OCI-LY3 (cell line): ENCODE data around the gene ZNF493.

Source experiments
- CTCF ChIP-seq: fragments of 200-600, 300-600 bp; sonication (generic); IDR thresholded peaks from 2 replicates; pipeline ENCODE4 v1.5.1; 2014; ENCODE audit warnings: antibody characterized with exemption, low read length, low read depth
- EZH2phosphoT487 ChIP-seq: fragments of 200-600 bp; shearing (Covaris generic); IDR thresholded peaks from 2 replicates; pipeline ENCODE4 v1.6.1; 2018; ENCODE audit warnings: antibody characterized with exemption, mixed run types, low read depth

GRCh38 chr19:21466627-21467026 lies 69.7 kb downstream of the ZNF493 start:
- TF ChIP-seq CTCF = no peak
- no peak for TF ChIP-seq EZH2phosphoT487
